Calu3 (cell line): ENCODE measurements around the gene STYXL1. TPM values are rescaled to one million over a fixed set of nuclear protein-coding genes. Genes with fewer than 3 reads are reported as not detected.

ENCODE experiments used
- BruUV-seq: library from RNA; stranded (reverse); fragments of 400-500 nt; replicated peaks from 2 replicates; lab custom pipeline; 2021; lab: Mats Ljungman, UMichigan
- CTCF ChIA-PET: fragments of 300-600 bp; sonication (Branson Sonifier 250); formaldehyde crosslinking; loops from one replicate; lab custom pipeline; 2022; ENCODE audit warnings: antibody characterized with exemption; lab: Charles Lee
- DNase-seq: peaks from one replicate; pipeline ENCODE4 v3.0.0; 2022
- H3K27ac Mint-ChIP-seq: one replicate; pipeline ENCODE4 v1.8.0; 2022; ENCODE audit warnings: mixed read lengths; ENCODE audit not compliant: unreplicated experiment
- H3K27me3 Mint-ChIP-seq: one replicate; pipeline ENCODE4 v1.8.0; 2022; ENCODE audit warnings: mixed read lengths; ENCODE audit not compliant: unreplicated experiment
- H3K36me3 Mint-ChIP-seq: one replicate; pipeline ENCODE4 v1.8.0; 2022; ENCODE audit warnings: mild to moderate bottlenecking, moderate library complexity, mixed read lengths; ENCODE audit not compliant: insufficient read depth, unreplicated experiment
- H3K4me1 Mint-ChIP-seq: one replicate; pipeline ENCODE4 v1.8.0; 2022; ENCODE audit warnings: mild to moderate bottlenecking, low read depth, mixed read lengths; ENCODE audit not compliant: unreplicated experiment
- H3K4me3 Mint-ChIP-seq: one replicate; pipeline ENCODE4 v1.8.0; 2022; ENCODE audit warnings: mild to moderate bottlenecking, low read depth, moderate library complexity, mixed read lengths; ENCODE audit not compliant: unreplicated experiment
- H3K9me3 Mint-ChIP-seq: one replicate; pipeline ENCODE4 v1.8.0; 2022; ENCODE audit warnings: low read depth, mixed read lengths; ENCODE audit not compliant: unreplicated experiment
- intact Hi-C: fragments of 100-400 bp; cut with micrococcal nuclease; formaldehyde crosslinking; loops from one replicate; pipeline ENCODE4 v1.10.0; 2022; ENCODE audit not compliant: unreplicated experiment
- total RNA-seq: library from RNA; stranded (reverse); gene quantifications from 2 replicates; pipeline ENCODE4 v1.2.3, GENCODE V29; 2022
- TF ChIP-seq, protein P1 (sequence below): fragments of 200-600 bp; IDR thresholded peaks from one replicate; pipeline ENCODE4 v1.8.0; 2022; ENCODE audit warnings: antibody characterized with exemption; ENCODE audit not compliant: unreplicated experiment

The STYXL1 gene
- total RNA-seq, 1 experiment from 2014 or later, result 39.9 TPM

DNA sequence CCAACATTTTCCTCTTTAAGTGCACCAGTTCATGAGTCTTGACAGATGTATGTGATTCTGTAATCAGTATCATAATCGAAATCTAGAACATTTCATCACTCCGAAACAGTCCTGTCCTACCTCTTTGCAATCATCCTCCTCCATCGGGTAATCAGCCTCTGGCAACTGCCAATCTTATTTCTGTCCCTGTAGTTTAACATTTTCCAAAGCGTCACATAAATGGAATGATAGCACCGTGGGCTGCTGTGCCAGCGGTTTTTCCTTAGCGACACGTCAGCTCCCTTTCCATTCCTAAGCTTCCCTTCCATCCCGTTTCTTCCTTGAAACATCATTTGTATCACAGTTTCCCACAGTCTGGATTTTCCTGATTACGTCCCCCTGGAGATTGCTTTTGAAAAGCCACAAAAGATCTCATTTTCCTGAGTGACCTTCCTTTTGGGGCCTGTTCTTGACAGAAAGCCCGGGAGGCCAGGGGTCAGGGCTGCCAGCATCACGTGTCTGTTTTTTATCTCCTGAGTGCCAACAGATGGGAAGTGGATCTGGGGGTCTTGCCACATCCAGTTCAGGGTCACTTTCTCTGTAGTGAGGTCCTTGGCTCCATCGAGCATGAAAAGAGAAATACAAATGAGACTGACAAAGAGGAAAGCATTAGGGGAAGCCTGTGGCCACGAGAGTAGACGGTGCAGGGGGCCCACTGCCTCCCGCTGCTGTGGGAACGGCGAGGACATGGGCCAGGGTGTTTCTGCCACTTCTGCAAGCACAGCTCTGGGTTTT is 85.0 kb downstream of the STYXL1 start:
- intact Hi-C loops, result no loop called here
- Mint-ChIP-seq H3K27ac (no peak overlapping the region), H3K27me3 (no peaks in the 10 kb centered on the region), H3K9me3 (no peaks in the 10 kb centered on the region), H3K4me1 (peaks cover 10% of the 10 kb centered on the region), H3K36me3 (peaks cover under 1% of the 10 kb centered on the region), H3K4me3 (no peak overlapping the region)
- DNase-seq, result no peak
- CTCF ChIA-PET, result no interaction called here
- BruUV-seq, result no TSS peak
- TF ChIP-seq, protein P1, sequence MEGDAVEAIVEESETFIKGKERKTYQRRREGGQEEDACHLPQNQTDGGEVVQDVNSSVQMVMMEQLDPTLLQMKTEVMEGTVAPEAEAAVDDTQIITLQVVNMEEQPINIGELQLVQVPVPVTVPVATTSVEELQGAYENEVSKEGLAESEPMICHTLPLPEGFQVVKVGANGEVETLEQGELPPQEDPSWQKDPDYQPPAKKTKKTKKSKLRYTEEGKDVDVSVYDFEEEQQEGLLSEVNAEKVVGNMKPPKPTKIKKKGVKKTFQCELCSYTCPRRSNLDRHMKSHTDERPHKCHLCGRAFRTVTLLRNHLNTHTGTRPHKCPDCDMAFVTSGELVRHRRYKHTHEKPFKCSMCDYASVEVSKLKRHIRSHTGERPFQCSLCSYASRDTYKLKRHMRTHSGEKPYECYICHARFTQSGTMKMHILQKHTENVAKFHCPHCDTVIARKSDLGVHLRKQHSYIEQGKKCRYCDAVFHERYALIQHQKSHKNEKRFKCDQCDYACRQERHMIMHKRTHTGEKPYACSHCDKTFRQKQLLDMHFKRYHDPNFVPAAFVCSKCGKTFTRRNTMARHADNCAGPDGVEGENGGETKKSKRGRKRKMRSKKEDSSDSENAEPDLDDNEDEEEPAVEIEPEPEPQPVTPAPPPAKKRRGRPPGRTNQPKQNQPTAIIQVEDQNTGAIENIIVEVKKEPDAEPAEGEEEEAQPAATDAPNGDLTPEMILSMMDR, result no peak

DNA sequence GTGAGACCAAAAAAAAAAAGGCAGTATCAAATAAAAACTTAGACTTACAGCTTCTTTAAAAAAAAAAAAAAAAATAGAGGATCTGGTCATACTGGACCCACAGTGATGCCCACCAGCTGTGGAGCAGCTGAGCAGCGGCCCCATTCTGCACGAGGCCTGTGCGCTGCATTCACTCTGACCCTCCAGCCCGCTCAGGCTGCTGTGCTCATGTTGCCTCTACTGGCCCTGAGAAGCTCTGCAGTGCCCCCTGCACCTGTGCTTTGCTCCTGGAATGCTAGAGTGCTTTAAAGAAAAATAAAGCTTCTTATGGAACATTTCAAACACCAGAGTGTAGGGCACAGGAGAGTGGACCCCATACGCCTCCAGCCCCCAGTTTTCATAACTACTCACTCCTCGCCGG is 86.6 kb downstream of the STYXL1 start:
- CTCF ChIA-PET, result interaction anchor here (0.7 to 1.0 kb wide), 2 partner anchors 10 to 19 kb away, joined by 3 to 4 read pairs; no protein-coding TSS in a partner anchor
- TF ChIP-seq, protein P1, result no peak
- no peak for DNase-seq
- Mint-ChIP-seq H3K4me1 (peaks cover 19% of the 10 kb centered on the region), H3K27me3 (no peaks in the 10 kb centered on the region), H3K27ac (no peak overlapping the region), H3K36me3 (peaks cover 17% of the 10 kb centered on the region), H3K4me3 (no peak overlapping the region), H3K9me3 (no peaks in the 10 kb centered on the region)
- intact Hi-C loops, result no loop called here
- BruUV-seq, result no TSS peak

- CTCF ChIA-PET, result interaction anchor here (0.5 to 1.1 kb wide), 3 partner anchors 9 to 48 kb away, joined by 3 to 5 read pairs (median 4); no protein-coding TSS in a partner anchor
- Mint-ChIP-seq H3K4me3 (no peak overlapping the region), H3K27ac (no peak overlapping the region), H3K27me3 (no peaks in the 10 kb centered on the region), H3K9me3 (no peaks in the 10 kb centered on the region), H3K36me3 (peaks cover 17% of the 10 kb centered on the region), H3K4me1 (peaks cover 19% of the 10 kb centered on the region)
- intact Hi-C loops, result no loop called here
- TF ChIP-seq, protein P1, result no peak
- no peak for DNase-seq
- no TSS peak for BruUV-seq
Observed at GRCh38 chr7:75960372-75960771, 87.4 kb downstream of the STYXL1 start.

DNA sequence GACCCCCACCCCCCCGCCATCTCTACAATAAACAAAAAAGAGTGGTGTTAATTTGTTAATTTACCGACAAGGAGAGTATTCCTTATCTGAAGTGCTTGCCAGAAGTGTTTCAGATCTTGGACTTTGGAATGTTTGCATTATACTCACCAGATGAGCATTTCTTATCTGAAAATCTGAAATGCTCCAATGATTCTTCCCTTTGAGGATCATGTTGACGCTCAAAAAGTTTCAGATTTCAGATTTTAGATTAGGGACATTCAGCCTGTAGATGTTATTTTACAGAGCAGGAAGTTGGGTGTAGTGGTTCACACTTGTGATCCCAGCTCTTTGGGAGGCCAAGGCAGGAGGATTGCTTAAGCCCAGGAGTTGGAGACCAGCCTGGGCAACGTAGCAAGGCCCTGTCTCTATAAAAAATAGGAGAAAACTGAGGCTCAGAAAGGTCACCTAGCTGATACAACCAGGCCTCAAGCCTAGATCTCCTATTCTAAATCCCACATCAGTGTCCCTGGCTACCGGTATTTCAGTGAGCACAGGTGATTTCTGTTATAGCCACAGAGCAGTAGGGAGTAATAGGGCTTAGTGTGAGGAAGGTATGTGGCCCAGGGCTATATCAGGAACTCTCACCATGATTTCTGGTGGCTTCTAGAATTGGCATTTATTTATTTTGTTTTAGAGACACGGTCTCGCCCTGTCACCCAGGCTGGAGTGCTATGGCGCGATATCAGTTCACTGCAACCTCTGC is 88.8 kb downstream of the STYXL1 start:
- Mint-ChIP-seq H3K27me3 (no peaks in the 10 kb centered on the region), H3K27ac (peak overlapping the region; percentile 36), H3K4me1 (peaks cover 19% of the 10 kb centered on the region), H3K4me3 (peak overlapping the region; percentile 18), H3K9me3 (no peaks in the 10 kb centered on the region), H3K36me3 (peaks cover 19% of the 10 kb centered on the region)
- no peak for DNase-seq
- CTCF ChIA-PET, result interaction anchor here (0.5 kb wide), 1 partner anchor 17 kb away, joined by 3 read pairs; no protein-coding TSS in a partner anchor
- TF ChIP-seq, protein P1, result no peak
- no TSS peak for BruUV-seq
- intact Hi-C loops, result loop anchor here (5.0 kb wide), 1 partner anchor 92 kb away; no protein-coding TSS in a partner anchor
